SK-N-MC (cell line): ENCODE measurements around the gene OR2F1.

ENCODE experiments used
- DNase-seq: peaks from one replicate; pipeline ENCODE4 v3.0.0-alpha.2; 2011; ENCODE audit warnings: low read depth, low spot score
- H3K27ac ChIP-seq: fragments of 200-600 bp; sonication (generic); 2 replicates; pipeline ENCODE4 v1.5.1; 2016; ENCODE audit warnings: mixed run types
- H3K36me3 ChIP-seq: fragments of 200-600 bp; sonication (generic); 2 replicates; pipeline ENCODE4 v1.6.1; 2017; ENCODE audit warnings: antibody characterized with exemption, low read length, mixed read lengths; ENCODE audit not compliant: insufficient read depth
- H3K4me3 ChIP-seq: fragments of 200-600 bp; sonication (generic); 2 replicates; pipeline ENCODE4 v1.5.1; 2016
- H3K9ac ChIP-seq: fragments of 200-600 bp; sonication (generic); 2 replicates; pipeline ENCODE4 v1.8.0; 2017; ENCODE audit warnings: mixed run types, mixed read lengths; ENCODE audit not compliant: insufficient read length
- H3K9me3 ChIP-seq: fragments of 200-600 bp; sonication (generic); 2 replicates; pipeline ENCODE4 v1.6.1; 2017; ENCODE audit warnings: low read depth, mild to moderate bottlenecking, antibody characterized with exemption, low read length, moderate library complexity, mixed read lengths
- EZH2 ChIP-seq: fragments of 200-600 bp; sonication (generic); IDR thresholded peaks from one replicate; pipeline ENCODE4 v1.6.1; 2017; ENCODE audit warnings: antibody characterized with exemption
- FOXP2 ChIP-seq: optimal IDR thresholded peaks from 2 replicates; pipeline ENCODE3; 2011; ENCODE audit warnings: mild to moderate bottlenecking, moderate library complexity; ENCODE audit not compliant: insufficient read depth; ENCODE audit errors: extremely low read length, control extremely low read depth
- POLR2AphosphoS5 ChIP-seq: IDR thresholded peaks from 2 replicates; pipeline ENCODE4 v1.6.1; 2012; ENCODE audit warnings: mild to moderate bottlenecking, low read depth, low read length, borderline replicate concordance

OR2F1 gene

DNA sequence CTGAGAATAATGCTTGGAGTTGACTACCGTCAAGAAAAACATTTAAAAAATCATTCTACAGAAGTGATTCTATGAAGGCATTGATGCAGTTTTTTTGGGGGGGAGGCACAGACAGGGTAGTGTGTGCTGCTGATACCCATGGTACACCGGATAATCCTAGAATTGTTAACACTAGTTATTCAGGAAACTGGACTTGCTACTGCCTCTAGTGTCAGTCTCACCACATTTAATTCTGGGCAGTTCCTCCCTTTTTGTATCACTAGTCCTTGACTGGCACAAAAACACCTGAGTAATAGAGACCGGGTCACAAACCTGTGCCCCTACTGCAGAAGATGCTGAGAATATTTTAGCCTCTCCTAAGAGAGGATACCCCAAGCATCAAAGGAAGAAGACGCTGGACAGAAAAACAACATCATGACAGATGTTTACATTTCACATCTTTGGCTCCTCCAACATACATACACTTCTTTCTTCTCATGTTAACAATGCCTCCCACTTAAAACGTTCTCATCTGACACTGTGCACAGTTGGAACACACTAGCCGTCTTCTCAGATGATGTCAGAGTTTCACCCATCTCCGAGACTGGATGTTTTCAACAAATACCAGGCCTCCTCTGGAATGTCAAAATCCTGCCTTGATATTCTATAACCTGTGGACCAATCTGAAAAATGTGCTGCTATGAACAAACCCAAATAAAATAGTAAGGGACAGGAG lies 39.5 kb upstream of the OR2F1 start:
- no peak for DNase-seq
- Histone ChIP-seq H3K9ac (no peak overlapping the region), H3K9me3 (no peaks in the 10 kb centered on the region), H3K27ac (no peak overlapping the region), H3K36me3 (no peaks in the 10 kb centered on the region), H3K4me3 (no peak overlapping the region)
- TF ChIP-seq POLR2AphosphoS5 (no peak), FOXP2 (no peak)

DNA sequence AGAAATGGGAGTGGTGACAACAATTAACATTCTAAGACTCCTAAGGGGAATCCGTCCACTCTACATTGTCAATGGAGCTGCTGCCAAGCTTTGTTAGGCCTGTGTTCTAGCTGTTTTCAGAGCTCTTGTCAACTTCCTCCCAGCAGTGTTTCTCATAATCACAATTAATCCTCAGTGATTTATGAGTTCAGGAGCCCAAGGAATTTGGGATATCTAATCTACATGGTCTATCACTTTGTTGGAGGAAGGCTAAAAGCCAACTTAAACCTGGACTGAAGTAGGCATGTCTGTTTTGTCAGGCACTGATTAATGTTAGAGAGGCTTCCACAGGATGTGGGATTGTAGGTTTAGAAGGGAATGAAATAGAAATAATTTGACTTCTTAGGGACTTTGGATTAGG lies 29.8 kb upstream of the OR2F1 start:
- H3K4me3 ChIP-seq = no peak overlapping the region
- H3K27ac ChIP-seq = no peak overlapping the region
- DNase-seq = no peak
- no peaks in the 10 kb centered on the region for H3K9me3 ChIP-seq
- H3K9ac ChIP-seq = no peak overlapping the region
- TF ChIP-seq EZH2 (no peak), POLR2AphosphoS5 (no peak), FOXP2 (no peak)
- H3K36me3 ChIP-seq = no peaks in the 10 kb centered on the region

DNA sequence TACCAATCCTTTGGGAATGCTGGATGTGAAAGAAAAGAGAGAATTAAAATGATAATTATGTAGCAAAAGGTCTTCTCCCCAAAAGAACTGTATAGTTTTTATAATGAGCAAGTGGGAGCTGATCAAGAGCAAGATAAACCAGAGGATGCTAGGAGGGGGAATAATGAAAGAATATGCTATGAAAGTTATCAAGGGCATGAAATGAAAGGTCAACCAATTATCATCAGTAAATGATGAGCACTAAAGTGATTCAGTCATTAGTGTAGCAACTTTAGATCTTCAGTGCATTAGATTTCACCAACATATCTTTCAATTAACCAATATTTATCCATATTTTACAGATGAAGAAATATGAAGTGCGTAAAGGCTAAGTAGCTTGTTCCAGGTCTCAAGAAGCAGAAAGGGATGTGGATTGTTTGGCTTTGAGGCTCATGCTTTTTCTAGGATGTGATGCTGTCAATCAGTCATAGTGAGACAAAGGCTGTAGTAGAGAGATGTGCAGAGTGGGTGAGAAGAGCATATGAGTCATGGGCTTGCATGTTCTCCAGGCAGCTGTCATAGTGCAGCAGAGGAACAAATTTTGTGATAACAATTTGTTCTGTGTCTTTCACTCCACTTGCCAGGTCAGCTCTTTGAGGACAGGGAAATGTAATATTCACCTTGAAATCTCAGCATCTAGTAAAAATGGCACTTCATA lies 25.3 kb upstream of the OR2F1 start:
- Histone ChIP-seq H3K9ac (no peak overlapping the region), H3K9me3 (no peaks in the 10 kb centered on the region), H3K36me3 (no peaks in the 10 kb centered on the region), H3K4me3 (no peak overlapping the region), H3K27ac (no peak overlapping the region)
- no peak for TF ChIP-seq FOXP2
- no peak for TF ChIP-seq EZH2
- no peak for TF ChIP-seq POLR2AphosphoS5
- no peak for DNase-seq

DNA sequence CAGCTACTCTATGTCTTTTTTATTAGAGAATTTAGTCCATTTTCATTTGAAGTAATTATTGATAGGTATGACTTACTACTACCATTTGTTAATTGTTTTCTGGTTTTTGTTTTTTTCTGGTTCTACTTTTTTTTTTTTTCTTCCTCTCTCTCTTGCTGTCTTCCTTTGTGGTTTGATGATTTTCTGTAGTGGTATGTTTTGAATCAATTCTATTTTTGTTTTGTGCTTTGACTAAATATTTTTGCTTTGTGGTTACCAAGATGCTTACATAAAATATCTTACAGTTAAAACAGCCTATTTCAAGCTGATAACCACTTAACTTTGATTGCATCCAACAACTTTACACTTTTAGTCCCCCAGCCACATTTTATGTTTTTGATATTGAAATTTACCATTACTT lies 22.9 kb upstream of the OR2F1 start:
- no peaks in the 10 kb centered on the region for H3K9me3 ChIP-seq
- no peak for TF ChIP-seq EZH2
- no peak for TF ChIP-seq POLR2AphosphoS5
- no peak for TF ChIP-seq FOXP2
- H3K4me3 ChIP-seq = no peak overlapping the region
- H3K27ac ChIP-seq = no peak overlapping the region
- no peak overlapping the region for H3K9ac ChIP-seq
- no peaks in the 10 kb centered on the region for H3K36me3 ChIP-seq
- DNase-seq = no peak

DNA sequence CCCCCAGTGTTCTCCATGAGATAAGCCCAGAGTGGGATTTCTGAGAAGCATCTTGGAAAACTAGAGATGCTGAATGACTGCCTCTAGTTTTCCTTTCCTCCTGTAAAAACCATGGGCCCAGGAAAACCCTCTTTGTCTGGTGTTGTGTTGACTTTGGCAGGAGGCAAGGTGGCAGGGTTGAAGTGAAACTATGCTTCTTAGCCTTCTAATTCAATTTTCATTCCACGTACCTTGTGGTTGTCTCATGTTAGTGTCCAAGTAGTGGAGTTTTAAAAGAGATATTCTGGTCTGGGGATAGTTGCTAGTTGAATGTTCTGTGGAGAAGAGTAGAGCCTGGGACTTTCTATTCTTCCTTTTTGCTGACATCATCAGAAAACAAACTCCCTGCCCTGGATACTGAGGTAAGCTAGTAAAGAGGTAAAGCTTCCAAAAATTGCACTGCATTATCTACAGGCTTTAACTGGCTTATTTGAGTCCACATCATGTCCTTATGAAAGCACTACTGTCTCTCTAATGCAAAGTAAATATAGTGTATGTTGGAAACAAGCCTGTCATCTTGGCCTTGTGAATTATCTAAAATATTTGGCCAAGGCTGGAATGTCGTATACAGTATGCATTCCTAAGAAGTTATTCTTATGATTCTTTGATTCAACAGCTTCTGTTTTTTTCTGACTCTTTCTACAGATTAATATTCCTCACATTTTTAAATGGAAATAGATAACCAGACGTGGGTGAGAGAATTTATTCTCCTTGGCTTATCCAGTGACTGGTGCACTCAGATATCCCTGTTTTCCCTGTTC lies 19.9 kb upstream of the OR2F1 start, which contains the start of gene OR2F2:
Gene OR2F2 (plus strand): TSS at position 708 of the 800 bp plus-strand sequence. CDS start 0 bp downstream, at position 708.
- TF ChIP-seq FOXP2 = no peak
- TF ChIP-seq POLR2AphosphoS5 = no peak
- TF ChIP-seq EZH2 = no peak
- Histone ChIP-seq H3K27ac (no peak within 1 kb of the TSS), H3K36me3 (no peaks in the 10 kb centered on the region), H3K4me3 (no peak within 1 kb of the TSS), H3K9me3 (no peaks in the 10 kb centered on the region), H3K9ac (no peak within 1 kb of the TSS)
- DNase-seq = no peak

DNA sequence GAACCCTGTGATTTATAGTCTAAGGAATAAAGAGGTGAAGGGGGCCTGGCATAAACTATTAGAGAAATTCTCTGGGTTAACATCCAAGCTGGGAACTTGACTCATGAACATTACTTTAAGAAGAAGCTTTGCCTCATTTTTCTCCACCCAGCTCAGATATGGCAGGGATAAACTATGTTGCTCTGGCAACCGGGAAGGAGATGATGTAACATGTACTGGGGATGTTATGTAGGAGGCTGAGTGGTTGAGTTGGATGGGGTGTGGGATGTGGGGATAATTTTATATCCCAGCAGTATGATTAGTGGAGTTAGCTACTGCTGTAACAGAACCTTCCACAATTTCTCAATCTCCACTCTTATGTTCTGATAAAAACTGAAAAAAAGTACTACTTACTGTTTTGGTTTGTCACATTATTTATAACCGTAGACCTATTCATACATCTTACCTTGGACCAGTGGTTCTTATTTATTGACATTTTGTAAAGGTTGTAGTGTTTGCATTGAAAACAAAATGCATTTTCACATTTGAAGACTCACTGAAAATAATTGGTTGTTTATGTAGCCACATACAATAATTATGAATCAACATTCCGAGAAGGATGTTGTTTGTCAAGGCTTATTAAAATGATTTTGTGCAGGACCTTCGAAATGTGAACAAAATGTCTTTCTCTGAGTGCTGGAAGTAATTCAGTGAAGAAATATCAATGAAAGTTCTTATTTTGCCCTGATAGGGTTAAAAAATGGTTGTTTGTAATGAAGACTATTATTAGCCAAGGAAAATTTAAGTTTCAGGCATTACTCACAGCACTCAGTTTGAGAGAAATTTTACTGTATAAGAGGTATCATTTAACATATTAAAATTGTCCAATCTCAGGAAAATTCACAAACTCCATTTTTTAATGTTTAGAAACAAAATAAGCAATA lies 18.3 kb upstream of the OR2F1 start:
- DNase-seq = no peak
- TF ChIP-seq FOXP2 = no peak
- no peak for TF ChIP-seq EZH2
- TF ChIP-seq POLR2AphosphoS5 = no peak
- H3K36me3 ChIP-seq = no peaks in the 10 kb centered on the region
- no peaks in the 10 kb centered on the region for H3K9me3 ChIP-seq
- H3K27ac ChIP-seq = no peak overlapping the region
- H3K4me3 ChIP-seq = no peak overlapping the region
- H3K9ac ChIP-seq = no peak overlapping the region

DNA sequence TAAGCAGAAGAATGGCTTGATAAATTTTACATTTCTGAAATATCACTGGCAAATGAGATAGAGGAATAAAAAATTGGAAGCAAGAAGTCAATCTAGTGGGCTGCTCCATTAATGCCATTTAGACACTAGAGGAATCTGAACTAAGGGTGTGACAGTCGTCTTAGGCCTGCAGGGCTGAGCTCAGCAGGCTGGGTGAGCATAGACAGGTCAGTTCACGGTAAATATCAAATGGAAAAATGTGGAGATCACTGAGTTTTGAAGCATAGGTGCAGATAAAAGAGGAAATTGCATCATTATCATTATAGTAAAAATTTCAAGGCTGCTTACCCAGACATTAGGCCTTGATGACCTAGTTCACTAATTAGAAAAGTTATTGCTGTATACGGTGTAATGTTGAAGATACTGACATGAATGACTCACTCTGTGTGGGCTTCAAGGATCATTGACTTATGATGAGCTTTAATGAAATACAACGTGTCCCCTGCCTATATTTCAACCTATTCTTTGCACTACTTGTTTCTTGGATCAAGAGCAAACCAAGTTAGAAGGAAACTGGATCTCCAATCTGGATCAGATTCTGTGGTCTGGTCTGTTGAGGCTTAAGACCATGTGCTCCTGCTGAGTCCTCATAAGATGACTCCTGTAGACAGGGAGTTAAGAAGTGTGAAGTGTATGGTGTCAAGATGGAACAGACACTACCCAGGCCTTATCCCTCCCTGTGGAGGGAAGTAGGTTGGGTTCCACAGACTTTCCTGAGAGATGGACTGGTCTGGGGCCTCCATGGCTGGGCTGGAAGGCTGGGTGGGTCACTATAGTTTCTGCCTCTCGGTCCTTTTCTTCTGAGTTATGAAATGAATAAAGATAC lies 16.0 kb upstream of the OR2F1 start:
- H3K9ac ChIP-seq = no peak overlapping the region
- TF ChIP-seq EZH2 = no peak
- no peak for TF ChIP-seq FOXP2
- no peak for TF ChIP-seq POLR2AphosphoS5
- DNase-seq = no peak
- H3K36me3 ChIP-seq = no peaks in the 10 kb centered on the region
- no peak overlapping the region for H3K4me3 ChIP-seq
- no peak overlapping the region for H3K27ac ChIP-seq
- no peaks in the 10 kb centered on the region for H3K9me3 ChIP-seq

DNA sequence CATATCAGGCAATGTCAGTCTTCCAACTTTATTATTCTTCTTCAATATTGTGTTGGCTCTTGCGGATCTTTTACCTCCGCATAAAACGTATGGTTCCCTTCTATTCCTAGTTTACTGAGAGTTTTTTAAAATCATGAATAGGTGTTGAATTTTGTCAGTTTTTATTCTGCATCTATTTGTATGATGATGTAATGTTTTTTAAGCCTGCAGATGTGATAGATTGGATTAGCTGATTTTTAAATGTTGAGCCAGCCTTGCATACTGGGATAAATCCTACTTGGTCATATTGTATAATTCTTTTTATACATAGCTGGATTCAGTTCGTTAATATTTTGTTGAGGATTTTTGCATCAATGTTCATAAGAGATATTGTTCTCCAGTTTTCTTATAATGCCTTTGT lies 9.2 kb upstream of the OR2F1 start:
- H3K4me3 ChIP-seq = no peak overlapping the region
- no peak for TF ChIP-seq POLR2AphosphoS5
- TF ChIP-seq EZH2 = no peak
- no peak for TF ChIP-seq FOXP2
- no peak overlapping the region for H3K27ac ChIP-seq
- no peaks in the 10 kb centered on the region for H3K9me3 ChIP-seq
- DNase-seq = no peak
- no peak overlapping the region for H3K9ac ChIP-seq
- no peaks in the 10 kb centered on the region for H3K36me3 ChIP-seq
